ENCODE data around the gene ANKRD11. TPM values are rescaled to one million over a fixed set of nuclear protein-coding genes. Genes with fewer than 3 reads are reported as not detected.
A peak's percentile ranks its signal among the peaks of the same experiment; 100 is the strongest.

The ANKRD11 gene
- total RNA-seq, 1 donor from 2014 or later, result 63.8 TPM

- TF ChIP-seq CTCF (IDR thresholded peaks at IDR 0.05; ENCODE audit: borderline replicate concordance), result no peak
- peaks cover 47% of the 10 kb centered on the region for H3K36me3 ChIP-seq
- peaks cover 36% of the 10 kb centered on the region for H3K4me1 ChIP-seq
- no peak for DNase-seq
- no peak overlapping the region for H3K4me3 ChIP-seq
- no peaks in the 10 kb centered on the region for H3K27me3 ChIP-seq (ENCODE audit: low read depth)
- intact Hi-C loops (cut with micrococcal nuclease), result no loop called here
- no peaks in the 10 kb centered on the region for H3K9me3 ChIP-seq (replicated peaks)
- no peak overlapping the region for H3K27ac ChIP-seq (replicated peaks)
These were observed 199.5 kb downstream of the ANKRD11 start for GRCh38 chr16:89290887-89291286.

GRCh38 chr16:89290472-89290871, 199.9 kb downstream of the ANKRD11 start:
- Histone ChIP-seq H3K27ac (replicated peaks) (no peak overlapping the region), H3K27me3 (ENCODE audit: low read depth) (no peaks in the 10 kb centered on the region), H3K36me3 (peaks cover 51% of the 10 kb centered on the region), H3K9me3 (replicated peaks) (no peaks in the 10 kb centered on the region), H3K4me3 (no peak overlapping the region), H3K4me1 (peaks cover 35% of the 10 kb centered on the region)
- DNase-seq, result no peak
- no peak for TF ChIP-seq CTCF (IDR thresholded peaks at IDR 0.05; ENCODE audit: borderline replicate concordance)
- intact Hi-C loops (cut with micrococcal nuclease), result no loop called here

- peak; percentile 86 for TF ChIP-seq CTCF (IDR thresholded peaks at IDR 0.05; ENCODE audit: borderline replicate concordance)
- Histone ChIP-seq H3K4me1 (peaks cover 28% of the 10 kb centered on the region), H3K27ac (replicated peaks) (no peak overlapping the region), H3K36me3 (peaks cover 59% of the 10 kb centered on the region), H3K4me3 (no peak overlapping the region), H3K27me3 (ENCODE audit: low read depth) (no peaks in the 10 kb centered on the region), H3K9me3 (replicated peaks) (no peaks in the 10 kb centered on the region)
- intact Hi-C loops (cut with micrococcal nuclease), result no loop called here
- DNase-seq, result peak; percentile 68
These were observed 200.6 kb downstream of the ANKRD11 start for GRCh38 chr16:89289428-89290395.

GRCh38 chr16:89288966-89289365, 201.4 kb downstream of the ANKRD11 start:
- no peak overlapping the region for H3K4me3 ChIP-seq
- H3K4me1 ChIP-seq, result peaks cover 20% of the 10 kb centered on the region
- peaks cover 66% of the 10 kb centered on the region for H3K36me3 ChIP-seq
- H3K9me3 ChIP-seq (replicated peaks), result no peaks in the 10 kb centered on the region
- no peak for DNase-seq
- intact Hi-C loops (cut with micrococcal nuclease), result no loop called here
- H3K27me3 ChIP-seq (ENCODE audit: low read depth), result no peaks in the 10 kb centered on the region
- H3K27ac ChIP-seq (replicated peaks), result no peak overlapping the region
- TF ChIP-seq CTCF (IDR thresholded peaks at IDR 0.05; ENCODE audit: borderline replicate concordance), result no peak

GRCh38 chr16:89288577-89288844, 201.8 kb downstream of the ANKRD11 start:
- no peak overlapping the region for H3K4me3 ChIP-seq
- intact Hi-C loops (cut with micrococcal nuclease), result no loop called here
- no peaks in the 10 kb centered on the region for H3K27me3 ChIP-seq (ENCODE audit: low read depth)
- H3K4me1 ChIP-seq, result peaks cover 16% of the 10 kb centered on the region
- no peak for DNase-seq
- no peaks in the 10 kb centered on the region for H3K9me3 ChIP-seq (replicated peaks)
- H3K27ac ChIP-seq (replicated peaks), result no peak overlapping the region
- H3K36me3 ChIP-seq, result peaks cover 70% of the 10 kb centered on the region
- no peak for TF ChIP-seq CTCF (IDR thresholded peaks at IDR 0.05; ENCODE audit: borderline replicate concordance)
